SH-SY5Y (cell line): ENCODE data around the gene MAN2B2.

Source experiments
- GATA2 ChIP-seq: IDR thresholded peaks from 2 replicates; pipeline ENCODE4 v1.6.1; 2011; ENCODE audit warnings: mild to moderate bottlenecking, low read depth, low read length
- GATA3 ChIP-seq: IDR thresholded peaks from 2 replicates; pipeline ENCODE4 v1.6.1; 2011; ENCODE audit warnings: low read depth, mild to moderate bottlenecking, low read length, moderate library complexity

GRCh38 chr4:6548882-6549230 lies 26.1 kb upstream of the MAN2B2 start:
- TF ChIP-seq GATA3 (no peak), GATA2 (no peak; the same call in 1 of the 2 replicates)
